ENCODE measurements around the gene SARDH.

The SARDH gene, protein sequence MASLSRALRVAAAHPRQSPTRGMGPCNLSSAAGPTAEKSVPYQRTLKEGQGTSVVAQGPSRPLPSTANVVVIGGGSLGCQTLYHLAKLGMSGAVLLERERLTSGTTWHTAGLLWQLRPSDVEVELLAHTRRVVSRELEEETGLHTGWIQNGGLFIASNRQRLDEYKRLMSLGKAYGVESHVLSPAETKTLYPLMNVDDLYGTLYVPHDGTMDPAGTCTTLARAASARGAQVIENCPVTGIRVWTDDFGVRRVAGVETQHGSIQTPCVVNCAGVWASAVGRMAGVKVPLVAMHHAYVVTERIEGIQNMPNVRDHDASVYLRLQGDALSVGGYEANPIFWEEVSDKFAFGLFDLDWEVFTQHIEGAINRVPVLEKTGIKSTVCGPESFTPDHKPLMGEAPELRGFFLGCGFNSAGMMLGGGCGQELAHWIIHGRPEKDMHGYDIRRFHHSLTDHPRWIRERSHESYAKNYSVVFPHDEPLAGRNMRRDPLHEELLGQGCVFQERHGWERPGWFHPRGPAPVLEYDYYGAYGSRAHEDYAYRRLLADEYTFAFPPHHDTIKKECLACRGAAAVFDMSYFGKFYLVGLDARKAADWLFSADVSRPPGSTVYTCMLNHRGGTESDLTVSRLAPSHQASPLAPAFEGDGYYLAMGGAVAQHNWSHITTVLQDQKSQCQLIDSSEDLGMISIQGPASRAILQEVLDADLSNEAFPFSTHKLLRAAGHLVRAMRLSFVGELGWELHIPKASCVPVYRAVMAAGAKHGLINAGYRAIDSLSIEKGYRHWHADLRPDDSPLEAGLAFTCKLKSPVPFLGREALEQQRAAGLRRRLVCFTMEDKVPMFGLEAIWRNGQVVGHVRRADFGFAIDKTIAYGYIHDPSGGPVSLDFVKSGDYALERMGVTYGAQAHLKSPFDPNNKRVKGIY

DNA sequence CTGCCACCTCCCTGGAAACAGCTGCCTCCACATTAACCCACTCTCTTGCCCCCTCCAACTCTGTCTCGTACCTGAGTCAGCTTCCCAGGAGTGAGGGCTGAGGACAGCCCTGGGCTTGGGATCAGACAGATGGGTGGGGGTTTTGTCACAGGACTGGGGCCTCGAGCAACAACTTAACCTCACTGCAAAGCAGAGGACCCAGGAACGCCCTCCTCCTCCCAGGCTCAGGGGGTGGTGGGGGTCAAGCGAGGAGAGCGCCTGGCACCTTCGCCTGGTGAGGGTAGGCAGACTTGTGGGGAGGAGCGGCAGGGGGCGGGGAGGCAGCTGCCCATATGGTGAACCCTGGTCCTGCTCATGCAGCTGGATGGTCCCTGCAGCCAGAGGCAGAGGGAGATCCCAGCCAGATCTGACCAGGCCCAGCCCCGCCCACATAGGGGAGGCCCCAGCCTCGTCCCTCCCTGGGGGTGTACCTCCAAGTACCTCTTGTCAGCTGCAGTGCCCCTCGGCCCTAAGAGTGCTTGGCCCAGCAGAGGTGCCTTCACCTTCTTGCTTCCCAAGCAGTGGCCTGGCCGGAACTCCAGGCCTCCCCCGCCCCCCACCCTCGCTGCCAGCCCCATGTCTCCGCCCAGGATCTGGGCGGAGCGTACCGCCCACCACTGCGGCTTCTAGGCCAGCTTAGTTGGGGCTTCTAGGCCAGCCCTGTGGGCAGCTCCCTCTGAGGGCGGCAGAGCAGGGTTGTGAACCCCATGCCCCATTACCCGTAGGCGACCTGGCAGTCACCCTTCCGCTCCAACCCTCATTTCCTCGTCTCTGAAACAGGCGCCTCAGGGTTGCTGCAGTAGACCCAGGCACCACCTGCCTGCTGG is at the start of gene SARDH:
Gene SARDH, minus strand, starts transcription at position 579 of the 866 bp plus-strand sequence. CDS start 4,179 bp downstream, outside the sequence.
- DNase-seq = peak; percentile 56

DNA sequence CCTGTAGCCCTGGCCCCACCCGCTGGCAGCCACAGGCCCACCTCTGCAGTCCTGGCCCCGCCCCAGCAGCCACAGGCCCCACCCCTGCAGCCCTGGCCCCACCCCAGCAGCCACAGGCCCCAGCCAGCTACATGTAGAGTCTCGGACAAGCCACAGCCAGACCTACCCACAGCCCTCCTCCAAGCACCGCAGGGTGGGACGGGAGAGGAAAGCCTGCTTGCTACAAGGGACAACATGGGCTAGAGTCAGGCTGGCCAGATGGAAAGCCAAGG is 49.5 kb upstream of the SARDH start:
- no peak for DNase-seq

DNA sequence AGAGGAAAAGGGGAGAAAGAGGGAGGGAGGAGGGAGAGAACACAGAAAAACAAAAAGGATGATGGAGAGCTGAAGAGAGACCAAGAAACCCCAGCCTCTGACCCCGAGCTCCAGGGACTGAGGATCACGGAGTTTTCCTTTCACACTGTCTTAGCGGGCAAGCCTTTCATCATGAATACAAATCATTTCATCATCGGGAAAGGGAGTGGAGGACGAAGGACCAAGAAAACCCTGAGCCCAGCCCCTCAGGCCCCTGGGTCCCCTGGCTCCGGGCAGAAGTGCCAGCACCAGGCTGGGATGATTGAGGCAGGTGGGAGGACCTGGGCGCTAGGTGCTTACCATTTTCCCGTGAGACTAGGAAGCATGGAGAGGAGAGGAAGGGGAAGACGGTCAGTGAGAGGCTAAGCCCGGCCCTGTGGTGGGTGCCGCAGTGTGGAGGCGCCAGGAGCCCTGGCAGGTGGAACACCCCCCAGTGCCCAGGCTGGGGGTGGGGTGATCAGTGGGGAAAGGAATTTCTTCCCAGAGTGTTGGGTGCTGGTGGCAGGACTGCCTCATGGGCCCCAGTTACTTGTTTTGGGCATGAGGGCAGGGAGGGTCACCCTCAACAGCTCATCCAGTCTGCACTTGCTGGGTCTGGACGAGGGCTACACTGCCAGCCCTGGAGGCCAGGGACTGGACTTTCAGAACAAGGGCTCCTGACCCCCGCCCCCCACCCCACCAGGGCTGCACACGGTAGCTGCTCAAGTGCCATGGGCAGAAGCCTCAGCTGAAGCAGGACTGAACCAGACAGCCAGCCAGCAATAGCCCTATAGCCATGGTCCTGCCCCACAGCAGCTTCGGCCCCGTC is 49.0 kb upstream of the SARDH start:
- DNase-seq = no peak

DNA sequence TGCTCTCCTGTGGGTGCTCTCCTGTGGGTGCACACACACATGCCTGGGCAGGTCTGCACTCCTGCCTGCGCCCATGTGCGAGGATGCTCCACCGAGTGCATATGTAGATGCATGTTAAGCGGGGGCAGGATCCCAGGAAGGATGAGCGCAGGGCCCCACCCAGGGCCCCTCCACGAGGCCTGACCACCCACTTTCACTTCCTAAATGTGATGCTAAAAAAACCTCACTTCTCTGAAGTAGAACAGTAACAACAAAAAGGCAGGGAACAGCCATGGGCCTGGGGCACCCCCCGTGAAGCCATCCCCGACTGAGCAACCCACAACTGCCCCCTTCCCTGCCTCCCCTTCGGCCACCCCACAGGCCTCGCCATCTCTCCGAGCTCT is 48.2 kb upstream of the SARDH start:
- DNase-seq = no peak

DNA sequence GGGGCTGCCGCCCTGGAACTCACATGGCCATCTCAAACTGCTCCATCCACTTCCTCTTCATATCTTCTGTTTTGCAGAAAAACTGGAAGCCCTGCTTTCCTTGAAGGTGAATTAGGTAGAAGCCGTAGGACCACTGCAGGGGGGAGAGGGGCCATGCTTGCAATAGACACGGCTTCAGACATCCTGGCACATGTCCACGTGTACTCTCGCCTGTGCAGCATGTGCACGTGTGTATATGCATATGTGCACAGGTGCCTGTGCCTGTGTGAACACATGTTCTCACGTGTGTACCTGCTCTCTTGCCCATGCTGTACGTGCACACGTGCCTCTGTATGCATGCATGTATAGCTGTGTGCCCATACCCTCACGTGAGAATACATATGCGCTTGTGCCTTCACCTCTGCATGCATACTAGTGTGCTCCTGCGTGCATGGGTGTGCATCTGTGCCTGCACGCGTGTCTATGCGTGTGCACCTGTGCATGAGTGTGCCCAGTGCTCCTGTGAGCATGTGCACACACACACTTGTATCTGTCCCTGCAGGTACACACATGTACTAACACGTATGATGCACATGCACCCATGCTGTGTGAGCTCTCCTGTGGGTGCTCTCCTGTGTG is 47.7 kb upstream of the SARDH start:
- DNase-seq = no peak

DNA sequence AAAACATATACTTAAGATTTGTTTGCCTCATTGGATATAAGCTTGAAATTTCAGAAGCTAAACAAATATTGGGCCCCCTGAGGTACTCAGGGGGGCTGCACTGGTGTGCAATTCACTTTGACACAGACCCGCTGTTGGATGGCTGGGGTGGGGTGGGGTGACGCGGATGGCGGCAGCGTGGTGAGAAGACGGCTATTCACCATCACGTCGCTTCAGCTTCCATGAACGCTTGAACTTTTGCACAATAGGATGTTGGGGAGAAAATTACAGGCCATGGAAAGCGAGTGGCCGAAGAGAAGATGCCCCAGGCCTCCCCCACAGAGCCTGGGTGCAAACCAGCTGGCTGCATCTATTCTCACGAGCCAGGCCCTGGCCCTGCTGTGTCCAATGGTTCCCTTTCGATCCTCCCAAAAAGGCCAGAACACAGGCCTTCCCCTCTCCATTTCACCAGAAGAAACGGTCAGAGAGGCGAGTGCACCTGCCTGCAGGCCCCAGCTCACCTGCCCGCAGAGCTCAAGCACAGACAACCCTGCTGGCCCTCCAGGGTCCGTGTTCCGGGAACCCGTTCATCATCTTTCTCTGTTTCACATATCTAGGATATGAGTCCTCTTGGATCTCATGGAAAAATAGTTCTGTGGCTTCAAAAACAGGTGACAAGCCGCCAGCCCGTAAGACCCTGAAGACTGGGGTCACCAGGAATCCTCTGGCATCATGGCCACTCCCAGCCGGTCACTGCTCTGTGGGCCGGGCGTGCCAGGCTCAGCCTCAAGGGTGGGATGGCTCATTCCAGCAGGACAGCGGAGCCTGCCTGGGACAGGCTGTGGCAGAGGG is 46.8 kb upstream of the SARDH start:
- no peak for DNase-seq

DNA sequence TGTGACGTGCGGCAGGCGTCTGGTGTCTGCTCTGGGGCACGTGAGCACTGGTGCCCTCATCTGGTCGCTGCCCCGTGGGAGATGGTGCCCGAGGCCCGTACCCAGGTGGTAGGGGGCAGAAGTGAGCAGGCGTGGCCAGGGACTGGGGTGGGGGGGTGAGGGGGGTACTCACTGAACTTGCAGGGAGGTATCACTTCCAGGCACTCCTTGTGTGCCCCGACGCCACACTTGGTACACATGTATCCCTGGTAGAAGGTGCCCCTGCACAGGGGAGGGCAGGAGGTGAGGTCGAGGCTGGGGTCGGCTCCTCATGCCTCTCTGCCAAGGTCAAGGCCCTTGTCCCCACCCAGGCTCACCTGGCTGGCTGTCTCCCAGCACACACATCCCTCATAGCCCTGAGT is 45.2 kb upstream of the SARDH start:
- no peak for DNase-seq

DNA sequence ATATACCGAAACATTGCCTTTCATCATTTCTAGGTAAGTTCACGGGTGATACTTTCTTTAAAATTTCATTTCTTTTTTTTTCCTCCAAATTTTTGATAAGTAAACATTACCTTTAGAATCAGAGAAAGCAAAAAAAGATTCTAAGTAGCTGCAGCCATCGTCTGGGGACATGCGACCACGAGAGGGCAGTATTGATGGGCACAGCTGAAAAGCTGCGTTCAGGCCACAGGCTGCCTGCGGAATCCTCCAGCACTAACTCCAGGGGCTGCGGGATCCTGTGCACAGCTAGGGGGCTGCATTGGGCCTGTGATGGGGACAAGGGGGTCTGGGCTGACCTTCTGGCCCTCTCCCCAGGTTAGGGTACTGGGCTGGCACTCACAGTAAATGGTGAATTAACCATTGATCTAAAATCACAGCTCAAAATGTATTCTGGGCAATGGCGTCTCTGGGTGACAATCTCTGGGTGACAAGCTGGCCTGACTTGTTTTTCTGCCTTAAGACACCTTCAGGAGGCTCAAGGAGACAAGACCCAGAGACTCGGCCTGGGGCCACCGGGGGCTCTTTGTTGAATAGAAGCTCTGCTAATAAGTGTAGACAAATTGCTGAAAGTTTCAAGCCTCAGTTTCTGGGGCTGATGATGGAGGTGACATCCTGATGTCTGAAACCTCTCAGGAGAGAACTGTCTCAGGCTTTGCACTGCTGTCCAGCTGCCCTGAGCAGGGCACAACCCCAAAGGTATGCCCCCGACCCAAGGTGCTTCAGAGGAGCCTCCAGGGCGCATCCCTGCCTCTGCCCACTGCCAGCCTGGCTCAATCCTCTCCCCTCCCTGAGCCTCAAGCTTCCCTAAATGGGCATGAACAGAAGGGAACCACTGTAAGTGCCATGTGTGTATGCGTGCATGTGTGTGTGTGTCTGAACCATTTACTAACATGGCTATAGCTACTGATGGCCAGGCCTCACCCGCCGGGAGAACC is 44.3 kb upstream of the SARDH start:
- DNase-seq = peak; percentile 54

DNA sequence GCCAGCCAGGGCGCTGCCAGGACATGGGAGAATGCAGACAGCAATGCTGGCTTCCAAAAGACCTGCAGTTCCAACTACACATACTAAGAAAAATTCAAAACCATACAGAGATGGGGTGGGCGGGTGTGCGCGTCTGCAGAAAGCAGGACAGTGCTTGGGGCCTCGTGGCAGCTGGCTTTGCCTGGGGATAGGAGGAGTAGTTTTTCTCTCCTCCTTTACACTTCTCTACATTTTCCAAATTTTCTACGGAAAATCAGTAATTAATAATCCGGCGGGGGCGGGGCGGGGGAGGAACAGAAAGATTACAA is 43.6 kb upstream of the SARDH start:
- DNase-seq = no peak

DNA sequence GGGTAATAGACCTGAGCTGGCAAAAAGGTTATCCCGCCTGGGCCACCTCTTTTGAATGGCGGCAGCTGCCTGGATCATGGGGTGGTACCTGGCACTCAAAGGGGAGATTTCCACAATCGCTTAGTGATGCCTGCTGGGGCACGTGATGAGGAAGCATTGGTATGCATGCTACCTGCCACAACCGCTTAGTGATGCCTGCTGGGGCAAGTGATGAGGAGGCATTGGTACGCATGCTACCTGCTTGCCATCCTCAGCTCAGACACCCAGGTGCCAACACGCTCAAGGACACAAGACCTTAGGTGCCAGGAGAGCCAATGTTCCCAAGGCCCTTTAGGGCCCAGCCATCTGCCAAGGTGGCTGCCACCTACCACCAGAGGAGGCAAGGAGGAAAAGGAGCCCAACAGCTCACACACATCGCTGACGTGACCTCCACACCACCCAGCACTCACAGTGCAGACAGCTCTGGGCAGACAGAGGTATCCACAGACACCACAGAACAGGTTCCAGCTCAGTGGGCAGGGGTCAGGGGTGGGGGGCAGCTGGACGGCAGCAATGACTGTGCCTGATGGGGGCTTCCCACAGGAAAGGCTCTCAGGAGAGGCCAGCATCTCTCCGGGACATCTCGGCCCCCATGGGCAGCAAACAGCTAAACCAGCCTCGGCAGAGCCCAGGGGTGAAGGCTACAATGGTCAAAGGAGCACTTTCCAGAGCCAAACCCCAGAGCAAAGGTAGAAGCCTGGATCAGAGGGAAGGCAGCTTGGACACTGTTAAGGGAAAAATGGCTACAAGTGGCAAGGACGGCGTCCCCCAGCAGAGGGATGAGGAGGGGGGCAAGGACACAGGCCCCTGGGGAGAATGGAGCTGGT is 43.0 kb upstream of the SARDH start:
- no peak for DNase-seq

DNA sequence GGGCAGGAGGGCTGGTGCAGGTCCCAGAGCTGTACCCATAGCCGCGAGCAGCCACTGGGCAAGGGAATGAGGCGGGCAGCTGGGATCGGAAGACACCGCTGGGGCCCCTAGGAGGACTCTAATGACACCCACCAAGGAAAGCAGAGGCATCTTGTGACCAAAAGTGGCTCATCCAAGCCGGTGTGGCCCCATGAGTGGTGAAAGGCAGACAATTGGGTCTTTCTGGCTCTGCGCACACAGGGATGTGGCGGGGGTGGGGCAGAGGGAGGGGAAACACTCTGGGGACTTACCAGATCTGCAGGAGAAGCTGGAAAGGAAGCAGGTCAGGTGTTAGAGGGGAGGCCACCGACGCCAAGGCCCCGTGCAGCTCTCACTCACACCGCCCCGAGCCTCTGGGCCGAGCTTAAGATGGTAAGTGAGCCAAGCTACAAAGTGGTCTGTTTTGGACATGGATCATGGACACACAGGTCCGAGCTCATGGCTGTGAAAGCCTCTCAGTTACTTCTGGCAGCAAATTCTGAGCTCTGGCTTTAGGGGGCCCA is 42.3 kb upstream of the SARDH start:
- DNase-seq = no peak

DNA sequence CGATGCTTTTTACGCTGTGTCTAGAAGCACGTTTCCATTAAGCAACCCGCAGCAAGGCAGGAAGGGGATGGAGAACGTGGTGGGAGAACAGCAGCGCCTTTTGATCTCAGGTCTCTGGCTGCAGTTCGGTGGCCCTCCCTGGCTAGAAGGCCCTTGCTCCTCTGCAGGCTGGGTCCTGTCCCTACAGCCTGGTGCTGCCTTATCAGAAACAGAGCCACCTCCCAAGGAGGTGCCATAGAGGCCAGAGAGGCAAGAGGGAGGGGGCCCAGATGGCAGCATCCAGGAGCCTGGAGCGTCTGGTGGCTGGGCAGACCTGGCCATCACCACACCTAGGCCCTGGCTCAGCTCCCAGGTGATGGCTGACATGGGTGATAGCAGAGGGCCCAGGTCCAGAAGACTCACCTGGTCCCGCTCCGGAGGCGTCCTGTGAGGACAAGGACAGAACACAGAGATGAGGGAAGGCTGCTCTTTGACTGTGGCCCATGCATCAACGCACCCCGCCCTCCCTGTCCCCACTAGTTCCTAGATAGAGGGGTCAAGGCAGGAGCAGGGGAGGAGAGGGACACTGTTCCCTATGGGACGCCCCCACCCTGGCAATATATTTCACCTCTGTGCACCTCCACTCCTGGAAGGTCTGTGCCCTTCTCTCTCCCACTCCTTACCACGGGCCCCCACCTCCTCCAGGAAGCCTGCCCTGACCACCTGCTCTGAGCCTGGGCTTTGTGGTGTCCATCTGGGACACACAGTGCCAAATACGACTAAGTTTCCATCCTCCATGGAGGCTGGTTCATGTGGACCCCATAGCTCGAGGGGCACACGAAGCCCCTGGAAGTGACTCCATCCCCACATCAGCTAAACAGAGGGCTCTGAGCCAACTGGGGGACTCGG is 41.6 kb upstream of the SARDH start:
- no peak for DNase-seq

DNA sequence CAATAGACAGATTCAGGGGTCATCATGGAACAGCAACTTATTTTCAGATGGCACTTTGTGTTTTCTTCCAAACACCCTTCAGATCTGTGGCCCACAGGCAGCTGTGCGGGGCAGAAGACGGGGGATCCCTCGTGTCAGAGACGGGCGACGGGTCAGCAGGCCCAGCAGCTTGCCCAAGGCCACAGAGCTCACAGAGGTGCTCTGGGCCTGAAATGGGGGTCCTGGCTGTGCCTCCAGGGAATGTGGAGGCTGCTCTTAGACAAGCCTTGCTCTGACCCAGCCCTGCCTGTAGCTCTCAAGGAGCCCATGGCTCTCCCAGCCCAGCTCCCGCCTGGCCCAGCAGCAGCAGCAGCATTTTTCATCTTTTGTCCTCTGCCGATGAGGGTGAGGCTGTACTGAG is 40.9 kb upstream of the SARDH start:
- DNase-seq = no peak

DNA sequence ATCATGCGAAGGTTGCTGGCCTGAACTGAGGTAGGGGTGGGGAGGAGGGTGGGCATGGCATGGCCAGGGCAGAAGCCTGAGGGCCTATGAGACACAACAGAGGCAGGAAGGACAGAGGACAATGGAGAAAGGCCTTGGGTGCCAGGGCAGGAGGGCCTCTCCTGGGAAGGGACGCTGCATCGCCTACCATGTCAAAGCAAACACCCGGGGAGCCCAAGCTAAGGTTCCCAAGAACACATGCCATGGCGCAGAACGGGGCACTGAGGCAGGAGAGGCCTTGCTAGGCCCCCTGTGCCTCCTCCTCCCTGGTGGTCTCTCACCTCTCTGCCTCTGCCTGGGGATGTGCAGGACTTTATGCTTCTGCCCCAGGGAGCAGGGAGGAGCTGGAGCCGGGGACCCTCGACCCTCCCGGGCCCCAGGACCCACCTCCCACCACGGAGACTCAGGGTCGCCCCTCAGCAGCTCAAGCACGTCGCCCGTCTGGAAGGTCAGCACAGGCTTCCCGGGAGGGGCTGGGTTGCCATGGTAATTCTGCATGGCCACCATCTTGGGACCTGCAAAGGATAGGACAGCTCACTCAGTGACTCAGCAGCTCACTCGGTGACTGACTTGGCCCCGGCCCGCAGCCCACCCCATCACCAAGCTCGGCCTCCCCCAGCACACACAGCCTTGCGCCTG is 40.3 kb upstream of the SARDH start:
- no peak for DNase-seq

DNA sequence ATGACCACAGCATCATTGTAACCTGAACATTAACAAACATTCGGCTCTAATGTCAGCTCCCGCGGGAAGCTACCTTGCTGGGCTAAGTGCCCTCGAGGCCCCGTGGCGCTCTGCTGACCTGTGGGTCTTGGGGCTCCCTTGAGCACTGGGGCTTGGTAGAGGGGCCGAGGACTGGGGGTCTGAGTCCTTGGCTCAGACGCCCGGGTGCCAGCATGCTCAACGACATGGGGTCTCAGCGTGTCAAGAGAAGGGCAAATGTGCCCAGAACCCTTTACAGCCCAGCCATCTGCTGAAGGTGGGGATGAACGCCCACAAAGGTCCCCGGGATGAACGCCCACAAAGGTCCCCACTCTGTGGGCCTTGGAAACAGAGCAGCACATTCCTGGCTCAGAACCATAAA is 39.7 kb upstream of the SARDH start:
- no peak for DNase-seq

DNA sequence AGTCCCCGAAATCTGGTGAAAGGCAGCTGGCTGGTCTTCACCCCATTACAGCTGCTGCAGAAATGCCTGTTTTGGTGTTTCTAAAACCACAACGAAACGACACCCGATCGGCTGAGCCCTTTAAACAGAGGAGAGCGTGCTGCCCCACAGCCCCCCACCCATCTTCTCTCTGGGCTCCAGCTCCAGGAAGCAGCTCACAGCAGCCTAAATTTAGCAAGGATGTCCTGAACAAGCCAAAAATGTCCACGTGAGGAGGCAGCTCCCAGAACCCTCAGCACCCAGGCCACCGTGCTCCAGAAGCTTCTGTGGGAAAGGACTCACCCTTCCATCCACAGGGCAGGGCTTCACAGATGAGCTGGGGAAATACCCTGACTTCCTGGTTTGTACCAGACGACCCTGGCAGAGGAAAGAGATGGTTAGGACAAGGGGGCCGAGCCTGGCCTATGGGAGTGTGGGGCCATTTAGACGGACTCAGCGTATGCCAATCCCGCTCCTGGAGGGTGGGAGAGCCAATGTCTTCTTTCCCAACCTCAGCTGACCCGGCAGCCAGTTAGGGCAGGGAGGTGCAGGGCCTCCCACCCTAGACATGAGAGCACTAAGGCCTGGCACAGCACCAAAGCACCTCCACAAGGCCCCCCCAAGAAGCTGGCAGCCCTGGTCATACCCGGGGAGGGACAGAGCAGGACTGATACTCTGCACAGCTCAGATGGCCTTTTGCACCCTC is 39.1 kb upstream of the SARDH start:
- DNase-seq = no peak
